Measurements from ENCODE around the gene GRIK3. TPM values are rescaled to one million over a fixed set of nuclear protein-coding genes. Genes with fewer than 3 reads are reported as not detected.

GRIK3 gene
- polyA plus RNA-seq, 1 donor (not counting 4 experiments of a cell fraction or from before 2014, with no cell fraction given) = not detected

DNA sequence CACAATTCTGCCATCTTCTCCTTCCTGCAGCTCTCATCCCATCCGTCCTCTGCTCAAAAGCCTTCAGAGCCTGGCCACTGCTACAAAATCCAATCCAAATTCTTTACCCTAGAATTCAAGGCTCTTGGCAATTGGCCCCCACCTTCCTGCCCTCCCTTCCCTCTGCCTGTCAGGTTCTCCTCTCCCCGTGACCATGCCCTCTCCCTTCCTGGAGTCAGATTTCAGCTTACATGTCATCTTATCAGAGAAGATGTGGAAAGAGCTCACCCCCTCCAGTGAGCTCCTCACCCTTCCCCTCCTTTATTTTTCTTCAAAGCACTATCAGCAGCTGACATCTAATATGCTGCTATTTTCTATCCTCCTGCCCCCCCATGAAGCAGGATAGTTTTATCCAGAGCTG lies 86.9 kb downstream of the GRIK3 start:
- Histone ChIP-seq H3K79me2 (ENCODE audit: control insufficient read depth, insufficient read depth, low read length) (no peaks in the 10 kb centered on the region), H3K4me2 (ENCODE audit: control insufficient read depth, extremely low read depth, insufficient read depth, low read depth, low read length) (no peak overlapping the region), H3K27ac (ENCODE audit: control insufficient read depth, insufficient read depth, low read length) (no peak overlapping the region), H3K9me3 (ENCODE audit: control insufficient read depth, low read depth, low read length) (no peaks in the 10 kb centered on the region), H2AFZ (ENCODE audit: control insufficient read depth, low read length) (no peak overlapping the region), H4K20me1 (ENCODE audit: control insufficient read depth, extremely low read depth, insufficient read depth, low read length) (no peaks in the 10 kb centered on the region), H3K9me1 (ENCODE audit: control insufficient read depth, extremely low read depth, insufficient read depth, low read length) (no peaks in the 10 kb centered on the region), H3K27me3 (ENCODE audit: control insufficient read depth, extremely low read depth, insufficient read depth, low read length) (peaks cover 2% of the 10 kb centered on the region), H3K4me1 (ENCODE audit: control insufficient read depth, extremely low read depth, insufficient read depth, low read length) (no peaks in the 10 kb centered on the region), H3K36me3 (ENCODE audit: control insufficient read depth in 2 of 2, extremely low read depth in 1 of 2, insufficient read depth in 2 of 2, low read length in 2 of 2) (no peaks in the 10 kb centered on the region), H3K4me3 (ENCODE audit: control insufficient read depth in 2 of 3, extremely low read depth in 1 of 3, insufficient read depth in 2 of 3, low read depth in 1 of 3, low read length in 3 of 3) (no peak overlapping the region), H3K9ac (ENCODE audit: control insufficient read depth, extremely low read depth, insufficient read depth, low read length) (no peak overlapping the region)
- FAIRE-seq = no peak
- no peak for DNase-seq (ENCODE audit: low read depth, low spot score)
- TF ChIP-seq EZH2 (IDR thresholded peaks at IDR 0.05; ENCODE audit: low read length) = no peak
- TF ChIP-seq, protein P1, sequence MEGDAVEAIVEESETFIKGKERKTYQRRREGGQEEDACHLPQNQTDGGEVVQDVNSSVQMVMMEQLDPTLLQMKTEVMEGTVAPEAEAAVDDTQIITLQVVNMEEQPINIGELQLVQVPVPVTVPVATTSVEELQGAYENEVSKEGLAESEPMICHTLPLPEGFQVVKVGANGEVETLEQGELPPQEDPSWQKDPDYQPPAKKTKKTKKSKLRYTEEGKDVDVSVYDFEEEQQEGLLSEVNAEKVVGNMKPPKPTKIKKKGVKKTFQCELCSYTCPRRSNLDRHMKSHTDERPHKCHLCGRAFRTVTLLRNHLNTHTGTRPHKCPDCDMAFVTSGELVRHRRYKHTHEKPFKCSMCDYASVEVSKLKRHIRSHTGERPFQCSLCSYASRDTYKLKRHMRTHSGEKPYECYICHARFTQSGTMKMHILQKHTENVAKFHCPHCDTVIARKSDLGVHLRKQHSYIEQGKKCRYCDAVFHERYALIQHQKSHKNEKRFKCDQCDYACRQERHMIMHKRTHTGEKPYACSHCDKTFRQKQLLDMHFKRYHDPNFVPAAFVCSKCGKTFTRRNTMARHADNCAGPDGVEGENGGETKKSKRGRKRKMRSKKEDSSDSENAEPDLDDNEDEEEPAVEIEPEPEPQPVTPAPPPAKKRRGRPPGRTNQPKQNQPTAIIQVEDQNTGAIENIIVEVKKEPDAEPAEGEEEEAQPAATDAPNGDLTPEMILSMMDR (optimal IDR thresholded peaks at IDR 0.05 in 1 of 3, IDR thresholded peaks at IDR 0.05 in 1 of 3, conservative IDR thresholded peaks at IDR 0.05 in 1 of 3; ENCODE audit: extremely low read depth in 1 of 3, insufficient read depth in 2 of 3, low read length in 3 of 3) = no peak
- dilution Hi-C loops (cut with MboI; ENCODE audit: extremely low pct_ligation_motif_present, low sequenced_read_pairs) = no loop called here

DNA sequence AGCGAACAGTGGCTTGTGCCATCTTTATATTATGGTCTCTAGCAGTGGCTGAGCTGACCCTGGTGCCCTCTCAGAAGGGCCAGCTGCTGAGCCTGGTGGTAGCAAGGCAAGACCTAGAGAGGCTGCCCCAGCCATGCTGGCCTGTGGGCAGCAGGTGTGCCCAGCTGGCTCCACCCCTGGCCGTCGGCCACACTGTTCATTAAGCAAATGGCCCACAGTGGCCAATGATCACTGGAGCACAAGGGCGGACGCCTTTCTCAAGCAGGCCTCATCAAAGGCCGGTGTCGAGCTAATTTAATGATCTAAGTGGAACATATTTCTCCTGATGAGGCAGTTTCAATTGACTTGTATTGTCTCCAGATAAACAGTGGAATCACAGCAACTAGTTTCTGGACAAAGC lies 89.4 kb downstream of the GRIK3 start:
- dilution Hi-C loops (cut with MboI; ENCODE audit: extremely low pct_ligation_motif_present, low sequenced_read_pairs) = no loop called here
- H3K79me2 ChIP-seq (ENCODE audit: control insufficient read depth, insufficient read depth, low read length) = no peaks in the 10 kb centered on the region
- DNase-seq (ENCODE audit: low read depth, low spot score) (no peak), FAIRE-seq (no peak)
- no peaks in the 10 kb centered on the region for H3K4me1 ChIP-seq (ENCODE audit: control insufficient read depth, extremely low read depth, insufficient read depth, low read length)
- H4K20me1 ChIP-seq (ENCODE audit: control insufficient read depth, extremely low read depth, insufficient read depth, low read length) = no peaks in the 10 kb centered on the region
- H3K27ac ChIP-seq (ENCODE audit: control insufficient read depth, insufficient read depth, low read length) = no peak overlapping the region
- H3K9ac ChIP-seq (ENCODE audit: control insufficient read depth, extremely low read depth, insufficient read depth, low read length) = no peak overlapping the region
- no peaks in the 10 kb centered on the region for H3K36me3 ChIP-seq (ENCODE audit: control insufficient read depth in 2 of 2, extremely low read depth in 1 of 2, insufficient read depth in 2 of 2, low read length in 2 of 2)
- no peaks in the 10 kb centered on the region for H3K9me3 ChIP-seq (ENCODE audit: control insufficient read depth, low read depth, low read length)
- H3K4me2 ChIP-seq (ENCODE audit: control insufficient read depth, extremely low read depth, insufficient read depth, low read depth, low read length) = no peak overlapping the region
- TF ChIP-seq EZH2 (IDR thresholded peaks at IDR 0.05; ENCODE audit: low read length) = no peak
- TF ChIP-seq, protein P1 (optimal IDR thresholded peaks at IDR 0.05 in 1 of 3, IDR thresholded peaks at IDR 0.05 in 1 of 3, conservative IDR thresholded peaks at IDR 0.05 in 1 of 3; ENCODE audit: extremely low read depth in 1 of 3, insufficient read depth in 2 of 3, low read length in 3 of 3) = no peak
- H2AFZ ChIP-seq (ENCODE audit: control insufficient read depth, low read length) = no peak overlapping the region
- peaks cover 3% of the 10 kb centered on the region for H3K27me3 ChIP-seq (ENCODE audit: control insufficient read depth, extremely low read depth, insufficient read depth, low read length)
- H3K4me3 ChIP-seq (ENCODE audit: control insufficient read depth in 2 of 3, extremely low read depth in 1 of 3, insufficient read depth in 2 of 3, low read depth in 1 of 3, low read length in 3 of 3) = no peak overlapping the region
- no peaks in the 10 kb centered on the region for H3K9me1 ChIP-seq (ENCODE audit: control insufficient read depth, extremely low read depth, insufficient read depth, low read length)
